Right lobe of liver (tissue), 6 donors: Measurements from ENCODE around the gene MBOAT1. TPM values are rescaled to one million over a fixed set of nuclear protein-coding genes. Genes with fewer than 3 reads are reported as not detected.

Experiments used
- ATAC-seq, 4 donors: fragments of 200-7000 bp; cut with Tn5 transposase; one replicate each; pipeline ENCODE4 v1.9.1; 2020; ENCODE audit warnings: mild to moderate bottlenecking in 4 of 4, moderate library complexity in 4 of 4
- DNase-seq, 3 donors: peaks; one replicate each; pipeline ENCODE4 v3.0.0-alpha.2; 2020
- H3K27ac ChIP-seq, 3 donors: fragments of 200-600 bp; one replicate each; pipeline ENCODE4 v1.8.0; 2022
- H3K27me3 ChIP-seq, 2 donors: fragments of 200-600 bp; one replicate each; pipeline ENCODE4 v1.8.0; 2022
- H3K36me3 ChIP-seq, 4 donors: fragments of 200-600 bp; sonication (generic) in 1 of 4; one replicate each; pipeline versions ENCODE4 v1.5.1 to v1.8.0; 2017 to 2022; ENCODE audit warnings: control low read depth in 1 of 4
- H3K4me1 ChIP-seq, 4 donors: fragments of 200-600 bp; sonication (generic) in 1 of 4; one replicate each; pipeline versions ENCODE4 v1.5.1 to v1.8.0; 2017 to 2022; ENCODE audit warnings: control low read depth in 1 of 4
- H3K4me3 ChIP-seq, 3 donors: fragments of 200-600 bp; one replicate each; pipeline ENCODE4 v1.8.0; 2022
- H3K9me3 ChIP-seq, 4 donors: fragments of 200-600 bp; sonication (generic) in 1 of 4; one replicate each; pipeline versions ENCODE4 v1.5.1 to v1.8.0; 2017 to 2022; ENCODE audit warnings: control low read depth in 1 of 4
- POLR2A ChIP-seq: fragments of 450-650 bp; IDR thresholded peaks from one replicate; pipeline ENCODE4 v1.6.1; 2017; ENCODE audit warnings: antibody characterized with exemption, mild to moderate bottlenecking
- WGBS: methylation state at CpG from one replicate; pipeline ENCODE4 v1.1.6; 2018; ENCODE audit warnings: low coverage, low lambda C conversion rate; ENCODE audit not compliant: insufficient coverage; ENCODE audit errors: missing lambda C conversion rate; 5-methylcytosine and 5-hydroxymethylcytosine counted together
- intact Hi-C, 2 donors: fragments of 100-400 bp; cut with DNase I; formaldehyde crosslinking; loops; one replicate each; pipeline versions ENCODE4 v1.11.2 to v1.14.1; 2022
- total RNA-seq, 6 experiments: library from RNA; depleted of rRNA in 2 of 6; stranded (reverse); fragments of >200 nt in 2 of 6; fragmentation: NEBNext Ultra II Directional in 3 of 6; extraction: Animal tissue kit (Norgen Biotek cat#: 25700) in 3 of 6; gene quantifications; one replicate each; pipeline versions ENCODE4 v1.1.0 to v1.2.4, GENCODE V29; 2016 to 2023
- TF ChIP-seq, protein P1 (sequence below), 4 donors: fragments of 200-600 bp in 3 of 4; fragments of 450-650 bp in 1 of 4; IDR thresholded peaks; one replicate each; pipeline versions ENCODE4 v1.5.1 to v1.8.0; 2016 to 2022; ENCODE audit warnings: antibody characterized with exemption in 4 of 4, mild to moderate bottlenecking in 2 of 4
- donor health status: DM: no; HTN: yes; CAD: no.
- donor health status: DM: no; HTN: no; CAD: no.
- donor health status: DM: no; HTN: no; CAD: no.
- donor health status: DM: no; HTN: yes; CAD: no.
- donor health status: DM: no; HTN: yes; CAD: no.

MBOAT1 gene
- total RNA-seq, 6 experiments from 2014 or later, result 3.6 to 10.0 (median 5.9) TPM

DNA sequence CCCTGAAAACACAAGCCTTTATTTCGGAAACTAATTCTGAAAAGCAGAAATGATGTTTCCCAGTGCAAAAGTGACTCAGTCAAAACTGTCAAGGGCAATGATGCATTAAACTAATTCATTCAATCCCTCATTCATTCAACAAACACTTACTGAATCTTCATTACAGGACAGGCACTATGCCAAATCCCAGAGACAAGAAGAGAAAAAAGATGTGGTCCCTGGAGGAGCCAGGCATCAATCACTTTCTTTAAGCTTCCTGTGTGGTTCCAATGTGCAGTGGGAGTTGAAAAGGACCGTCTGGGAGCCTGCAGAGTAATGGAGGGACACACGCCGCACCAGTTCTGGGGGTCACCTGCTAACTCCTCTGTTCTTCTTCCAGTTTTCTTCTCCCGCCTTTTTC, 113.1 kb downstream of the MBOAT1 start:
- intact Hi-C loops, result no loop called here
- Histone ChIP-seq H3K9me3 (no peaks in the 10 kb centered on the region), H3K4me1 (no peaks in the 10 kb centered on the region), H3K36me3 (peaks cover 0 to 10% (median 4%) of the 10 kb centered on the region in 4 donors), H3K4me3 (no peak overlapping the region), H3K27ac (no peak overlapping the region), H3K27me3 (no peaks in the 10 kb centered on the region)
- ATAC-seq, result no peak
- TF ChIP-seq, protein P1, sequence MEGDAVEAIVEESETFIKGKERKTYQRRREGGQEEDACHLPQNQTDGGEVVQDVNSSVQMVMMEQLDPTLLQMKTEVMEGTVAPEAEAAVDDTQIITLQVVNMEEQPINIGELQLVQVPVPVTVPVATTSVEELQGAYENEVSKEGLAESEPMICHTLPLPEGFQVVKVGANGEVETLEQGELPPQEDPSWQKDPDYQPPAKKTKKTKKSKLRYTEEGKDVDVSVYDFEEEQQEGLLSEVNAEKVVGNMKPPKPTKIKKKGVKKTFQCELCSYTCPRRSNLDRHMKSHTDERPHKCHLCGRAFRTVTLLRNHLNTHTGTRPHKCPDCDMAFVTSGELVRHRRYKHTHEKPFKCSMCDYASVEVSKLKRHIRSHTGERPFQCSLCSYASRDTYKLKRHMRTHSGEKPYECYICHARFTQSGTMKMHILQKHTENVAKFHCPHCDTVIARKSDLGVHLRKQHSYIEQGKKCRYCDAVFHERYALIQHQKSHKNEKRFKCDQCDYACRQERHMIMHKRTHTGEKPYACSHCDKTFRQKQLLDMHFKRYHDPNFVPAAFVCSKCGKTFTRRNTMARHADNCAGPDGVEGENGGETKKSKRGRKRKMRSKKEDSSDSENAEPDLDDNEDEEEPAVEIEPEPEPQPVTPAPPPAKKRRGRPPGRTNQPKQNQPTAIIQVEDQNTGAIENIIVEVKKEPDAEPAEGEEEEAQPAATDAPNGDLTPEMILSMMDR (IDR thresholded peaks at IDR 0.05), result no peak
- TF ChIP-seq POLR2A, result no peak
- 87% methylated on average over 5 of the region's 5 CpGs for WGBS
- no peak for DNase-seq

DNA sequence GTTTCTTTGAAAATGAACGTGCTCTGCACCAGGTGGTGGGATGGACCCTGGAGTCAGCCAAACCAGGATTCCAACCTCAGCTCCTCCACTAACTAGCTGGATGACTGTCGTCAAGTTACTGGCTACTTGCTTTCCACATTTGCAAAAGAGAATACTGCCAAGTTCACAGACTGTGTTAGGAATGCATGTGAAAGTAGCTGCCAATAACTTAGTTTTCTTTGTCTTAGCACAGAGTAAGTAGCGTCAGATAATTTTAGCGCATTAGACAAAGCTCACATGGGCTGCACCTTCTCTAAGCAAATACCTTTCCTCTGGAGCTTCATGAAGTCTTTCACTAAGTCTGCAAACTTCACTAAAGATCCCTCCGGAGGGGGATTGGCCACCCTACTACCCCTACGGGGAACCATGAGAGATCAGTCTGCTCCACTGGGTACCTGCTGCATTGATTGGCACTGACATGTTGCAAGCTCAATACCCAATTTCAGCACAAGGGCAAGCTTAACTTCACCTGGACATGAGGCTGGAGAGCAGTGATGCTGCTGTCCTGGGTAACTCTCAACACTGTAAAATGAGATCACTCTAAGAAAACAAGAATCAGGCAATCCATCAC, 113.9 kb downstream of the MBOAT1 start:
- WGBS, result 94% methylated on average over 3 of the region's 6 CpGs
- Histone ChIP-seq H3K27ac (no peak overlapping the region), H3K4me1 (no peaks in the 10 kb centered on the region), H3K27me3 (no peaks in the 10 kb centered on the region), H3K9me3 (no peaks in the 10 kb centered on the region), H3K4me3 (no peak overlapping the region), H3K36me3 (peaks cover 0 to 10% (median 4%) of the 10 kb centered on the region in 4 donors)
- no peak for TF ChIP-seq POLR2A
- TF ChIP-seq, protein P1 (IDR thresholded peaks at IDR 0.05), result no peak
- ATAC-seq, result no peak
- no peak for DNase-seq
- intact Hi-C loops, result no loop called here

DNA sequence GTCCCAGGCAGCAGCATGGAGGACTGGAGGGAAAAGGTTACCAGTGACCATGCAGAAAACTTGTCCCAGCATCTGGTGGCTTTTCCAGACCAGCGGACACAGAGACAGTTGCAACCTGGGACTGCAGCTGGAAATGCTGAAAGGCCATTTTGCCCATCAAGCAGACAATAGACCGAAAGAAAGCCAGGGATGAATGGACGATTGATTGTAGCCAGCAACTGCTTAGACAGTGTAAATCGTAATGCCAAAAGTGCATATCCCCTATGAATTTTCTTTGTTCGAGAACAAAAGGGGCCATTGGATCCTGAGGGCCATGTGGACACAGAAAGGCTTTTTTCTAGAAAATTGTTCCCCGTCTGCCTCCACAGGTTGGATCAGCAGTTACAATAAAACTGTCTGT, 115.7 kb downstream of the MBOAT1 start:
- Histone ChIP-seq H3K4me3 (no peak overlapping the region), H3K27ac (no peak overlapping the region), H3K27me3 (no peaks in the 10 kb centered on the region), H3K4me1 (no peaks in the 10 kb centered on the region), H3K9me3 (no peaks in the 10 kb centered on the region), H3K36me3 (peaks cover 0 to 10% (median 3%) of the 10 kb centered on the region in 4 donors)
- WGBS, result 90% methylated on average over 6 of the region's 6 CpGs
- TF ChIP-seq, protein P1 (IDR thresholded peaks at IDR 0.05), result no peak
- DNase-seq, result no peak
- intact Hi-C loops, result no loop called here
- ATAC-seq, result no peak

DNA sequence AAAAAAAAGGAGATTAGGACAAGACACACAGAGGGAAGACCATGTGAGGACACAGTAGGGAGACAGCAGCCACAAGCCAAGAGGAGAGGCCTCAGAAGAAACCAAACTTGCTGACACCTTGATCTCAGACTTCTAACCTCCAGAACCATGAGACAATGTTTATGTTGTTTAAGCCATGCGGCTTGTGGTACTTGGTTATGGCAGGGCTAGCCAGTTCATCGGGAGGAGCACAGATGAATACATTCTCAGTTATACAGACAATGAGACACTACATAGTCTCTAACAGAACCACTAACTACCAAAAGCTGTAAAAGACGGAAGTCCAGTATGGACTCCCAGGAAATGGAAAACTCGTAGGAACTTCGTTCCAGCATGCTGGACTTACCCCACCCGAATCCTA, 116.8 kb downstream of the MBOAT1 start:
- peaks cover 0 to 3% (median 0%) of the 10 kb centered on the region in 4 donors for H3K36me3 ChIP-seq

More for the DNA sequence above, 116.8 kb downstream of the MBOAT1 start:
- intact Hi-C loops, result no loop called here
- no peak overlapping the region for H3K4me3 ChIP-seq
- DNase-seq, result no peak
- ATAC-seq, result no peak
- no peaks in the 10 kb centered on the region for H3K27me3 ChIP-seq
- 87% methylated on average over 5 of the region's 6 CpGs for WGBS
- TF ChIP-seq, protein P1 (IDR thresholded peaks at IDR 0.05), result no peak
- no peak for TF ChIP-seq POLR2A
- no peaks in the 10 kb centered on the region for H3K9me3 ChIP-seq
- no peaks in the 10 kb centered on the region for H3K4me1 ChIP-seq
- H3K27ac ChIP-seq, result no peak overlapping the region
